Subcutaneous abdominal adipose tissue (tissue), 5 donors: ENCODE data around the gene ATP6V1B1.

Source experiments
- H3K27ac ChIP-seq: one replicate; pipeline ENCODE4 v1.7.0; 2013; ENCODE audit warnings: low read depth, mild to moderate bottlenecking, inconsistent platforms, low read length, moderate library complexity
- H3K27me3 ChIP-seq, 5 donors: one replicate each; pipeline ENCODE4 v1.7.0; 2013; ENCODE audit warnings: low read length in 5 of 5, inconsistent platforms in 1 of 5; ENCODE audit not compliant: control insufficient read depth in 5 of 5, insufficient read depth in 4 of 5
- H3K36me3 ChIP-seq, 5 donors: one replicate each; pipeline ENCODE4 v1.7.0; 2013; ENCODE audit warnings: low read length in 5 of 5; ENCODE audit not compliant: control insufficient read depth in 5 of 5, insufficient read depth in 5 of 5
- H3K4me1 ChIP-seq, 5 donors: one replicate each; pipeline ENCODE4 v1.7.0; 2013; ENCODE audit warnings: low read length in 5 of 5, mild to moderate bottlenecking in 3 of 5, moderate library complexity in 1 of 5; ENCODE audit not compliant: control insufficient read depth in 5 of 5, insufficient read depth in 5 of 5
- H3K4me3 ChIP-seq, 5 donors: one replicate each; pipeline ENCODE4 v1.7.0; 2013; ENCODE audit warnings: low read length in 5 of 5, low read depth in 1 of 5
- H3K9ac ChIP-seq, 5 donors: one replicate each; pipeline ENCODE4 v1.7.0; 2013; ENCODE audit warnings: low read length in 5 of 5, mild to moderate bottlenecking in 4 of 5, moderate library complexity in 3 of 5
- H3K9me3 ChIP-seq, 5 donors: one replicate each; pipeline ENCODE4 v1.7.0; 2013; ENCODE audit warnings: low read length in 5 of 5; ENCODE audit not compliant: control insufficient read depth in 5 of 5
- donor health status: healthy.
- donor health status: healthy.
- donor health status: healthy.
- donor health status: healthy.
- donor health status: healthy.

Gene ATP6V1B1

GRCh38 chr2:70957798-70958197 is 22.1 kb downstream of the ATP6V1B1 start:
- Histone ChIP-seq H3K9ac (no peak overlapping the region), H3K27me3 (peaks cover 0 to 11% (median 0%) of the 10 kb centered on the region in 5 donors), H3K4me1 (peaks cover 0 to 15% (median 9%) of the 10 kb centered on the region in 5 donors), H3K9me3 (no peaks in the 10 kb centered on the region), H3K27ac (no peak overlapping the region), H3K4me3 (no peak overlapping the region), H3K36me3 (no peaks in the 10 kb centered on the region)

DNA sequence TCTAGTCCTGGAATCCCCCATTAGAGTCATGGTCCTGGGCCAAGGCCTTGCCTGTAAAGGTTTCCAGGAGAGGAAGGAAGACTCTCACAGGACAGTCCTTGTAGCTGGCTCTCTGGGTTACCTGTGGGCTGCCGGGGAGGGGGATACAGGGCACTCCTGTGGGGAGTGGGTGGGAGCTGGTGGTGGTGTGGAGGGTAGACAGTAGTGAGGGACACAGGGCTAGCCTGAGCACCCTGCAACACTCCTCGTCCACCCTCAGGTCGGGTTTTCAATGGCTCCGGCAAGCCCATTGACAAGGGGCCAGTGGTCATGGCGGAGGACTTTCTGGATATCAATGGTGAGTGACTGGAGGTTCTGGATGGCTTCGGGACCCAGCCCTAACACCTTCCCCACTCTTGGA is 23.1 kb downstream of the ATP6V1B1 start:
- Histone ChIP-seq H3K36me3 (no peaks in the 10 kb centered on the region), H3K27ac (no peak overlapping the region), H3K27me3 (peaks cover 0 to 13% (median 6%) of the 10 kb centered on the region in 5 donors), H3K4me1 (peaks cover 0 to 15% (median 9%) of the 10 kb centered on the region in 5 donors), H3K9me3 (no peaks in the 10 kb centered on the region), H3K4me3 (no peak overlapping the region), H3K9ac (no peak overlapping the region)

- Histone ChIP-seq H3K9me3 (no peaks in the 10 kb centered on the region), H3K4me1 (peaks cover 0 to 15% (median 9%) of the 10 kb centered on the region in 5 donors), H3K4me3 (no peak overlapping the region), H3K36me3 (no peaks in the 10 kb centered on the region), H3K9ac (no peak overlapping the region), H3K27me3 (peaks cover 0 to 16% (median 7%) of the 10 kb centered on the region in 5 donors), H3K27ac (no peak overlapping the region)
These were observed 23.6 kb downstream of the ATP6V1B1 start for GRCh38 chr2:70959271-70959761.

DNA sequence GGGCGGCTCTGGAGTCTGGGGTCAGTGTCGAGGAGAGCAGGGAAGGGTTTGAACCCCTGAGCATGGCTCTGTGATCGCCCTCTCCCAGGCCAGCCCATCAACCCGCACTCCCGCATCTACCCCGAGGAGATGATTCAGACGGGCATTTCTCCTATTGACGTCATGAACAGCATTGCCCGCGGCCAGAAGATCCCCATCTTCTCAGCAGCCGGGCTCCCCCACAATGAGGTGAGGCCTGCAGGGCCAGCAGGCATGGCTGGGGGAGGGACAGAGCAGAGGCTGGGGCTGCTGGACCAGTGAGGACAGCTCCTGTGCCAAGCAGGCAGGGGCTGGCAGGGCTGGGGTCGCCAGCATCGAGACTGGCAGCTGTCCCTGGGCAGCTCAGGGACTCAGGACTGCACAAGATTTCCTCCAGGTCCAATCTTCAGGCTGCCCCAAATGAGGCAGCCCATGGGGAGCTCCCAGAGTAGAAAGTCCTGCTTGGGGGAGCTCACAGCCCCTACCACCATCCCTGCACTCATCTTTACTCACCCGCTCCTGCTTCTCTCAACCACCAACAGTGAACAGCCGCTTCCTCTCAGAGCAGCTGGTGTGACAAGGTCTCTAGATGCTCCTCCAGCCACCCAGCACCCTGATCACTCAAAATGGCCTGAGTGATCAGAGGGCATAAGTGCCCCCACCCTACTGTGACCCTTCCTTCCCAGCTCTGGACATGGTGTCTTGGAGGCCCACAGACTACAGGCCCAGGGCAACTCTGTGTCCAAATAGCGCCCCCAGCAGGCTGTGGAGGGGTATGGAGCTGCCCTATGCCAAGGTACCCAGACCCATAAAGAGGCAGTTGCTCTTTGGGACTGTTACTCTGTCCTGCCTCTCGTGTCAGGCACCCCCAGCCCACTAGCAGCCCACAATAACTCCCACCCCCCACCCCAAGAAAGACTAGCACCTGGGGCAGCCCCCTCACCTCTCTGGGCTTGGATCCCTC is 24.4 kb downstream of the ATP6V1B1 start:
- peaks cover 0 to 21% (median 11%) of the 10 kb centered on the region in 5 donors for H3K27me3 ChIP-seq
- peaks cover 0 to 20% (median 15%) of the 10 kb centered on the region in 5 donors for H3K4me1 ChIP-seq
- H3K4me3 ChIP-seq = no peak overlapping the region
- H3K9me3 ChIP-seq = no peaks in the 10 kb centered on the region
- no peak overlapping the region for H3K27ac ChIP-seq
- no peaks in the 10 kb centered on the region for H3K36me3 ChIP-seq
- H3K9ac ChIP-seq = no peak overlapping the region

GRCh38 chr2:70960833-70961647 is 25.3 kb downstream of the ATP6V1B1 start:
- no peak overlapping the region for H3K4me3 ChIP-seq
- no peak overlapping the region for H3K27ac ChIP-seq
- peaks cover 0 to 24% (median 13%) of the 10 kb centered on the region in 5 donors for H3K4me1 ChIP-seq
- H3K27me3 ChIP-seq = peaks cover 0 to 21% (median 11%) of the 10 kb centered on the region in 5 donors
- no peaks in the 10 kb centered on the region for H3K9me3 ChIP-seq
- H3K36me3 ChIP-seq = no peaks in the 10 kb centered on the region
- H3K9ac ChIP-seq = no peak overlapping the region

DNA sequence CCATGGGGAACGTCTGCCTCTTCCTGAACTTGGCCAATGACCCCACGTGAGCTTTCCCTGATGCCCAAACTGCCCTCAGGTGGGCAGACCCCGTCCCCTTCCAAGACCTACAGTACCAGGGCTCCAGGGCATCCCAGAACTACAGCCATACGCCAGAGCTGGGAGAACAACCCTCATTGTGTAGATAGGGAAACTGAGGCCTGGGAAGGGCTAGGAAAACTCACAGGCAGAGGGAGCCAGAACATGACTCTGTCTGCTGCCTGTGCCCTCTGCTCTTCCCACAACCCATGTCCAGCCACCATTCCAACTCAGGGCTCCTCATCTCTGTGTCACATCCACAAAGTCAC is 25.9 kb downstream of the ATP6V1B1 start:
- Histone ChIP-seq H3K9me3 (no peaks in the 10 kb centered on the region), H3K27me3 (peaks cover 0 to 21% (median 11%) of the 10 kb centered on the region in 5 donors), H3K9ac (no peak overlapping the region), H3K27ac (no peak overlapping the region), H3K4me3 (no peak overlapping the region), H3K36me3 (no peaks in the 10 kb centered on the region), H3K4me1 (peaks cover 0 to 24% (median 13%) of the 10 kb centered on the region in 5 donors)

GRCh38 chr2:70962211-70962884 is 26.6 kb downstream of the ATP6V1B1 start:
- Histone ChIP-seq H3K4me1 (peaks cover 0 to 24% (median 13%) of the 10 kb centered on the region in 5 donors), H3K36me3 (no peaks in the 10 kb centered on the region), H3K27ac (no peak overlapping the region), H3K9ac (no peak overlapping the region), H3K27me3 (peaks cover 0 to 21% (median 11%) of the 10 kb centered on the region in 5 donors), H3K4me3 (no peak overlapping the region), H3K9me3 (no peaks in the 10 kb centered on the region)

DNA sequence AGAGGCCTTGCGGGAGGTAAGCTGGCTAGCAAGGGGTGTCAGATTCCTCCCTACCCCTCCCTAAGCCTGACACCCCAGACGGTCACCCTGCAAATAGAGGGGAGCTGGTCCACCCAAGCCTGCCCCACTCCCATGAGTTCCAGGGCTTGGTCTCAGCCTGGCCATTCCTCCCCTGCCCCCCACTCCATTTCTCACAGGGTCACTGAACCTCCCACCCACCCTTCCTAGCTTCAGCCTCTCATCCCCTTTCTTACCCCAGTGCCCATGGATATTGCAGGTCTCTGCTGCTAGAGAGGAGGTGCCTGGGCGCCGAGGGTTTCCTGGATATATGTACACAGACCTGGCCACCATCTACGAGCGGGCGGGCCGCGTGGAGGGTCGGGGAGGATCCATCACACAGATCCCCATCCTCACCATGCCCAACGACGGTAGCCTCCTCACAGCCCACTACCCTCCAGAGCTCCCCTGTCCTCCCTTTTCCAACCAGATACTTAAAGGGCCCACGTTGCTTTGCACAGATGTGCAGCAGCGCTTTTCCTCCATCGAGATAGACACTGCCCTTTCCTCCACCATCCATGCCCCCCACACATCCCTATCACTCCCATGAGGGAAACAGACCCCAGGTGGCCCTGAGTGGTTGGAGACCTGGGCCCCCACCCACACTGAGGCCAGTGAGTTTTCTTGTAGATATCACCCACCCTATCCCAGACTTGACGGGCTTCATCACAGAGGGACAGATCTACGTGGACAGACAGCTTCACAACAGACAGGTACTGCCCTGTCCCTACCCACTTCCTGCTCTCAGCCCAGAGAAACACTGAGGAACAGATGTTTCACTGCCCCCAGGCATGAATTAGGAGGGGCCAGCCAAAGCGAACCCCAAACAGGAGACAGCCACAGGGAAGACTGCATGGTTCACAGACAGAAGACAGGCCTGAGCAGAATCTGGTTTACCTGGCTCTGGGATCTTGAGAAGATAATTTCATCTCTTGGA is 27.5 kb downstream of the ATP6V1B1 start:
- peaks cover 0 to 24% (median 13%) of the 10 kb centered on the region in 5 donors for H3K4me1 ChIP-seq
- no peaks in the 10 kb centered on the region for H3K9me3 ChIP-seq
- H3K9ac ChIP-seq = no peak overlapping the region
- peaks cover 0 to 19% (median 11%) of the 10 kb centered on the region in 5 donors for H3K27me3 ChIP-seq
- no peak overlapping the region for H3K27ac ChIP-seq
- H3K4me3 ChIP-seq = no peak overlapping the region
- H3K36me3 ChIP-seq = no peaks in the 10 kb centered on the region

- peaks cover 0 to 24% (median 13%) of the 10 kb centered on the region in 5 donors for H3K4me1 ChIP-seq
- no peaks in the 10 kb centered on the region for H3K36me3 ChIP-seq
- H3K9me3 ChIP-seq = no peaks in the 10 kb centered on the region
- H3K27me3 ChIP-seq = peaks cover 0 to 14% (median 11%) of the 10 kb centered on the region in 5 donors
- no peak overlapping the region for H3K27ac ChIP-seq
- H3K9ac ChIP-seq = peak overlapping the region in 1 of 5 donors; percentile 7
- H3K4me3 ChIP-seq = no peak overlapping the region
These were observed 28.4 kb downstream of the ATP6V1B1 start for GRCh38 chr2:70964133-70964532.
